ENCODE measurements around the gene TMCC2.

DNA sequence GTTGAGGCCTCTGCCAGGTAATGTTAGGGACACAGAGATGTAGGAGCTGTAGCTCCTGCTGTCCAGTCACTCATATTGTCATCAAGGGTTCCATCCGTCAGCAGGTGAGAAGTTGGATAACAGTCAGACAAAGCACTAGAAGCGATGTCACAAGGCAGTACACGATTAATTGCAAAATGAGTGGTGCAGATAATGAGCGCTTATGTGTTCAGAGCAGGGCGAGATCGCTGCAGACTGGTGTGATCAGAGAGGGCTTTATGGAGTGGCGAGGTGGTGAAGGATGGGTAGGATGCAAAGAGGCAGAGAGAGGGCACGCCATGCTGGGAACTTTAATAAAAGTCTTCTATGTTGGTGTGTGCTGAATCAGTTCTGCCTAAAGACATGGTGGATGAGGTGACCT is 8.8 kb downstream of the TMCC2 start:
- no peak for TF ChIP-seq TAF1 (IDR thresholded peaks at IDR 0.05; ENCODE audit: borderline replicate concordance, insufficient read depth, low read length)
- TF ChIP-seq SIN3A (IDR thresholded peaks at IDR 0.05; ENCODE audit: borderline replicate concordance, insufficient read depth, low read length) = no peak
- TF ChIP-seq POLR2AphosphoS5 (IDR thresholded peaks at IDR 0.05; ENCODE audit: low read depth, low read length) = no peak
- TF ChIP-seq, protein P1, sequence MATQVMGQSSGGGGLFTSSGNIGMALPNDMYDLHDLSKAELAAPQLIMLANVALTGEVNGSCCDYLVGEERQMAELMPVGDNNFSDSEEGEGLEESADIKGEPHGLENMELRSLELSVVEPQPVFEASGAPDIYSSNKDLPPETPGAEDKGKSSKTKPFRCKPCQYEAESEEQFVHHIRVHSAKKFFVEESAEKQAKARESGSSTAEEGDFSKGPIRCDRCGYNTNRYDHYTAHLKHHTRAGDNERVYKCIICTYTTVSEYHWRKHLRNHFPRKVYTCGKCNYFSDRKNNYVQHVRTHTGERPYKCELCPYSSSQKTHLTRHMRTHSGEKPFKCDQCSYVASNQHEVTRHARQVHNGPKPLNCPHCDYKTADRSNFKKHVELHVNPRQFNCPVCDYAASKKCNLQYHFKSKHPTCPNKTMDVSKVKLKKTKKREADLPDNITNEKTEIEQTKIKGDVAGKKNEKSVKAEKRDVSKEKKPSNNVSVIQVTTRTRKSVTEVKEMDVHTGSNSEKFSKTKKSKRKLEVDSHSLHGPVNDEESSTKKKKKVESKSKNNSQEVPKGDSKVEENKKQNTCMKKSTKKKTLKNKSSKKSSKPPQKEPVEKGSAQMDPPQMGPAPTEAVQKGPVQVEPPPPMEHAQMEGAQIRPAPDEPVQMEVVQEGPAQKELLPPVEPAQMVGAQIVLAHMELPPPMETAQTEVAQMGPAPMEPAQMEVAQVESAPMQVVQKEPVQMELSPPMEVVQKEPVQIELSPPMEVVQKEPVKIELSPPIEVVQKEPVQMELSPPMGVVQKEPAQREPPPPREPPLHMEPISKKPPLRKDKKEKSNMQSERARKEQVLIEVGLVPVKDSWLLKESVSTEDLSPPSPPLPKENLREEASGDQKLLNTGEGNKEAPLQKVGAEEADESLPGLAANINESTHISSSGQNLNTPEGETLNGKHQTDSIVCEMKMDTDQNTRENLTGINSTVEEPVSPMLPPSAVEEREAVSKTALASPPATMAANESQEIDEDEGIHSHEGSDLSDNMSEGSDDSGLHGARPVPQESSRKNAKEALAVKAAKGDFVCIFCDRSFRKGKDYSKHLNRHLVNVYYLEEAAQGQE (IDR thresholded peaks at IDR 0.05; ENCODE audit: insufficient read depth in 1 of 2, low read depth in 2 of 2, low read length in 2 of 2) = no peak
